Measurements from ENCODE around the gene UPF3B.
"Not testable (repeated sequence)": the region's sequence is repeated elsewhere in the genome, so short reads cannot be mapped to it uniquely, and the experiment has no call there.

- TF ChIP-seq CTCF, POLR2A (IDR thresholded peaks at IDR 0.05): not testable (repeated sequence)
These were observed 39.4 kb upstream of the UPF3B start for GRCh38 chrX:119891961-119892692.

Data from sigmoid colon (tissue), 3 donors.